Measurements from ENCODE around the gene ZBTB42. TPM values are rescaled to one million over a fixed set of nuclear protein-coding genes. Genes with fewer than 3 reads are reported as not detected.

The ZBTB42 gene
- total RNA-seq, 2 donors from 2014 or later: 8.5 to 9.0 TPM

DNA sequence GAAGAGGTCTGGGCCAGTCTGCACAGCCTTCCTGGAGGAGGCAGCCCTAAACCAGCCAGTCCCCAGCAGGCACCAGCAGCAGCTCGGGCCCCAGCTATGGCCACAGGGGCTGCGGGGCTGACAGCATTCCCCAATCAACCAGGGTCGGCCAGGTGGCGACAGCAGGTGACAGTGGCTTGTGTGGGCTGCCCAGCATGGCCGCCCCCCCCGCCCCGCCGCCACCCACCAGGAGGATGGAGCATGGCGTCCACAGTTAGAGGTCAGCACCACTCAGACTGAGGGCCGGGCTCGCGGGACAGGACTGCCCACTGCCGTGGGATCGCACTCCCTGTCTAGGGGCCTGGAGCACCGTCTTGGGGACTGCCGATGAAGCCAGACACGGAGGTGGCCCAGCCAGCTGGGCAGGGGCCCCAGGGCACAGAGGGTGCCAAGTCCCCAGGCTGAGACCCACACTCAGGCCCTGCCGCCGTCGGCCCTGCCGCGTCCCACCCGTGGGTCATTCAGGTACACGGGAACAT lies 20.3 kb upstream of the ZBTB42 start:
- no peaks in the 10 kb centered on the region for H3K27me3 ChIP-seq
- no peak overlapping the region for H3K27ac ChIP-seq
- TF ChIP-seq CTCF (IDR thresholded peaks at IDR 0.05): no peak
- no peaks in the 10 kb centered on the region for H3K9me3 ChIP-seq
- peaks cover 24% of the 10 kb centered on the region for H3K36me3 ChIP-seq
- peaks cover 0 to 6% of the 10 kb centered on the region in 2 donors for H3K4me1 ChIP-seq
- no peak overlapping the region for H3K4me3 ChIP-seq
- no peak for DNase-seq (ENCODE audit: low spot score)

- no peak for TF ChIP-seq CTCF (IDR thresholded peaks at IDR 0.05)
- Histone ChIP-seq H3K27ac (no peak overlapping the region), H3K36me3 (peaks cover 20% of the 10 kb centered on the region), H3K4me1 (peaks cover 0 to 7% of the 10 kb centered on the region in 2 donors), H3K9me3 (no peaks in the 10 kb centered on the region), H3K27me3 (no peaks in the 10 kb centered on the region), H3K4me3 (no peak overlapping the region)
- no peak for DNase-seq (ENCODE audit: low spot score)
Measured at GRCh38 chr14:104781271-104782077, 19.4 kb upstream of the ZBTB42 start.

DNA sequence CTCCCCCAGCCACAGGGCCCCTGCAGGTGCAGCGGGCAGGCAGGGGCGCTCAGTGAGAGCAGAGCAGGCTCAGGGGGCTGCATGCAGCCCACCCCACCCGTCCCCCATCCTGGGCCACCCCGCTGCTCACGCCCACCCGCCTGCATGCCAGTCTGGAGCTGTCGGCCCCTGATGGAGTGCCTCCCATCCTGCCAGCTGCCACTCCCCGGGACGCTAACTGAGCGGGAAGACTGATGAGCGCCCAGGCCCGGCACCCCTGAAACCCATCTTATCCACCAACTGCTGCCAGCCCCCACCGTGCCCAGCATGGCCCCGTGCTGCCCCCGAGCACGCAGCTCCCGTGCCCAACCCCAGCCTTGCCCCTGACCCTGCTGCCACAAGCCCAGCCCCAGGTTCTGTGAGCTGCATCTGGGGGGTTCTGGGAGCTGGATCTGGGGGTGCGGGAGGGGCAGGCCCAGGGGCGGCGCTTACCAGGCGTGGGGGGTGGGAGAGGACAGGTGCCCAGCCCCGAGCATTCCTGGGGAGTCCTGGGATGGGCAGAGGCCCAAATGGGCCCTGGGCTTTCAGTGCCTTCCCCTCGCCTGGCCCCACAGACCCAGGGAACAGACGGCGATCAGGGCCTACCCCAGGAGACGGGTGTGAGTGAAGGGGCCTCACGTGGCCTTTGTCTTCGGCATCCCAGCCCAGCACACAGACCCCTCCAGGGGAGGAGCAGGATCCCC lies 18.7 kb upstream of the ZBTB42 start:
- DNase-seq (ENCODE audit: low spot score): no peak
- Histone ChIP-seq H3K9me3 (no peaks in the 10 kb centered on the region), H3K27ac (no peak overlapping the region), H3K27me3 (no peaks in the 10 kb centered on the region), H3K36me3 (peaks cover 17% of the 10 kb centered on the region), H3K4me1 (peaks cover 0 to 15% of the 10 kb centered on the region in 2 donors), H3K4me3 (no peak overlapping the region)
- TF ChIP-seq CTCF (IDR thresholded peaks at IDR 0.05): no peak

DNA sequence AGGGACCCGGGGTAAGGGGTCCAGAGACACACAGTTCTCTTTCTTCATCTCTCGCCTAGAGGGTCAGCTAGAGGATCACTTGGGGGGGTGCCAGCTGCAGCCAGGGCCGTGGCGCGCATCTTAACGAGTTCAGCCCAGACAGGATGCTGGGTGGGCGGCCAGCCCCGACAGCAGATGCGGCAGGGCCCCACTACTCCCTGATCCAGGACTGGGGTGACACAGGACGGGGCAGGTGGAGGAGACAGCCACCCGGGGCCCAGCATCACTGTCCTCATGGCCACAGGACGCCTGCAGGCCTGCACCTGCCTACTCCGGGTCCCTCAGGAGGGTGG lies 18.1 kb upstream of the ZBTB42 start:
- Histone ChIP-seq H3K9me3 (no peaks in the 10 kb centered on the region), H3K27me3 (no peaks in the 10 kb centered on the region), H3K4me1 (peaks cover 0 to 19% of the 10 kb centered on the region in 2 donors), H3K4me3 (no peak overlapping the region), H3K27ac (no peak overlapping the region), H3K36me3 (peaks cover 17% of the 10 kb centered on the region)
- DNase-seq (ENCODE audit: low spot score): no peak
- TF ChIP-seq CTCF (IDR thresholded peaks at IDR 0.05): no peak

- no peak for TF ChIP-seq CTCF (IDR thresholded peaks at IDR 0.05)
- Histone ChIP-seq H3K9me3 (no peaks in the 10 kb centered on the region), H3K4me1 (peaks cover 0 to 25% of the 10 kb centered on the region in 2 donors), H3K36me3 (peaks cover 17% of the 10 kb centered on the region), H3K27ac (no peak overlapping the region), H3K4me3 (no peak overlapping the region), H3K27me3 (no peaks in the 10 kb centered on the region)
- no peak for DNase-seq (ENCODE audit: low spot score)
Measured at GRCh38 chr14:104783484-104784217, 17.2 kb upstream of the ZBTB42 start.
